Cardiac fibroblast (primary cell): ENCODE measurements around the gene PEPD.

ENCODE experiments used
- DNase-seq, 2 donors: peaks; one replicate each; pipeline versions ENCODE4 v3.0.0 to v3.0.0-alpha.2; 2010; ENCODE audit warnings: low read depth in 2 of 2
- H3K4me3 ChIP-seq, 2 donors: replicated peaks in 1 of 2; 1 replicate in 1 of 2; 2 replicates in 1 of 2; pipeline ENCODE4 v1.5.1; 2011; ENCODE audit warnings: low read depth in 2 of 2, low read length in 2 of 2, mild to moderate bottlenecking in 2 of 2, moderate library complexity in 1 of 2
- TF ChIP-seq, protein P1 (sequence below): IDR thresholded peaks from one replicate; pipeline ENCODE4 v1.5.1; 2011; ENCODE audit warnings: low read depth, mild to moderate bottlenecking, low read length, inconsistent platforms

The PEPD gene

DNA sequence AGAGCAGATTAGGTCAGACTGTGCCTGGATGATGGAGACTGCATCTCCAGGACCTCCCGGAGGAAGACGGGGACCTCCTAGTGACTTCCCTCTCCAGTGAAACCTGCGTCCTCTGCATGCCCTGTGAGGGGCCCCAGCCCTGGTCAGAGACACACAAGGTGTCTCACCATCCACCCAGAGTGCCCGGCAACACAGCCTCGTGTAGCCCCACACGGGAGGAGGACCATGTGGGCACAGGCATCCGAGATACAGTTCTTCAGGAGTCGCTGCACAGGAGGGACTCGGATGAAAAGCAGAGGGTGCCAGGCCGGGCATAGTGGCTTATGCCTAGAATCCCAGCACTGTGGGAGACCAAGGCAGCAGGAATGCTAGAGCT is 64.8 kb downstream of the PEPD start:
- TF ChIP-seq, protein P1, sequence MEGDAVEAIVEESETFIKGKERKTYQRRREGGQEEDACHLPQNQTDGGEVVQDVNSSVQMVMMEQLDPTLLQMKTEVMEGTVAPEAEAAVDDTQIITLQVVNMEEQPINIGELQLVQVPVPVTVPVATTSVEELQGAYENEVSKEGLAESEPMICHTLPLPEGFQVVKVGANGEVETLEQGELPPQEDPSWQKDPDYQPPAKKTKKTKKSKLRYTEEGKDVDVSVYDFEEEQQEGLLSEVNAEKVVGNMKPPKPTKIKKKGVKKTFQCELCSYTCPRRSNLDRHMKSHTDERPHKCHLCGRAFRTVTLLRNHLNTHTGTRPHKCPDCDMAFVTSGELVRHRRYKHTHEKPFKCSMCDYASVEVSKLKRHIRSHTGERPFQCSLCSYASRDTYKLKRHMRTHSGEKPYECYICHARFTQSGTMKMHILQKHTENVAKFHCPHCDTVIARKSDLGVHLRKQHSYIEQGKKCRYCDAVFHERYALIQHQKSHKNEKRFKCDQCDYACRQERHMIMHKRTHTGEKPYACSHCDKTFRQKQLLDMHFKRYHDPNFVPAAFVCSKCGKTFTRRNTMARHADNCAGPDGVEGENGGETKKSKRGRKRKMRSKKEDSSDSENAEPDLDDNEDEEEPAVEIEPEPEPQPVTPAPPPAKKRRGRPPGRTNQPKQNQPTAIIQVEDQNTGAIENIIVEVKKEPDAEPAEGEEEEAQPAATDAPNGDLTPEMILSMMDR, result no peak
- H3K4me3 ChIP-seq, result no peak overlapping the region
- DNase-seq, result no peak

DNA sequence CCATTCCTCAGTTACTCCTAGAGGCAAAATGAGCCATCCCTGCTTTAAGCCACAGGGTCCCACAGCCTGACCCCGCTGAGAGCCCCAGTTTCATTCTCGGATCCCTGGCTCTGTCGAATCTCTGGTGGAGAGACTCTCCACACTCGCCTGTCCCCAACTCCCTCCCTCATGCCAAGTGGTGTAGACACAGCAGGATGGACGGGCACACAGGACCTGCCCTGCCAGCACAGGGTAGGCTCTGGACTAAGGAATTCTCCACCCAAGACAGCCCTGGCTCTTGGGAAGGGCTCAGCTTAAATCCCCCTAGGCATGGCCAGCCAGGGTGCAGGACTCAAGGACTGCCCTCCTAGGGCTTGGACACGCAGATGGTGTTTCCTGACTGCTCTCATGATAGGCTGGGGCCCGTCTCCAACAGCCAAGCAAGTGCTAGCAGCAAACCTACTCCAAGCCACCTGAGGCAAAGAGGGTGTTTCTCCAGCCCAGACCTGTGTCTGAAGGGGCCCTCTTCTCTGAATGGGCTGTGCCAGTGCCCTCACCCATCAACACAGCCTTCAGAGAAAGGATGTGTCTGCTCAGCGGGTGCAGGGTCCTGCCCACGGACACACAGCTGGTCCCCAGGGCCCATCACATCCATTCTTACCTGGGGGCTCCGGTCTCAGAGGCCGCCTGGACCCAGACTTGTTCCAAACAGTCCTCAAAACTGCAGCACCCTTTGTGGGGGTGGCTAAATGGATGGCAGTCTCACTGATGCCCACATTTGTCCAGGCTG is 65.3 kb downstream of the PEPD start:
- TF ChIP-seq, protein P1, result no peak
- DNase-seq, result no peak

DNA sequence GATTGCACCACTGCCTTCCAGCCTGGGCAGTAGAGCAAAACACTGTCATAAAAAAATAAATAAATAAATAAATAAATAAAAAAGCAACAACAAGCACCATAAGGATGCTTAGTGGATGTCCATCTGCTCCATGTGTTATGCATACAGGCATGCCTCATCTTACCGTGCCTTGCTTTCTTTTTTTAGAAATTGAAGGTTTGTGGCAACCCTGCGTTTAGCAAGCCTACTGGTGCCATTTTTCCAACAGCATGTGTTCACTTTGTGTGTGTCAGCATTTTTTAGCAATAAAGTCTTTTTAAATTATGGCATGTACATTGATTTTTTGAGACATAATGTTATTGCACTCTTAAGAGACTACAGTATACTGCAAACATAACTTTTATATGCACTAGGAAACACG is 68.3 kb downstream of the PEPD start:
- DNase-seq, result no peak
- no peak overlapping the region for H3K4me3 ChIP-seq
- TF ChIP-seq, protein P1, result no peak

More for the DNA sequence above, 65.3 kb downstream of the PEPD start:
- no peak overlapping the region for H3K4me3 ChIP-seq

DNA sequence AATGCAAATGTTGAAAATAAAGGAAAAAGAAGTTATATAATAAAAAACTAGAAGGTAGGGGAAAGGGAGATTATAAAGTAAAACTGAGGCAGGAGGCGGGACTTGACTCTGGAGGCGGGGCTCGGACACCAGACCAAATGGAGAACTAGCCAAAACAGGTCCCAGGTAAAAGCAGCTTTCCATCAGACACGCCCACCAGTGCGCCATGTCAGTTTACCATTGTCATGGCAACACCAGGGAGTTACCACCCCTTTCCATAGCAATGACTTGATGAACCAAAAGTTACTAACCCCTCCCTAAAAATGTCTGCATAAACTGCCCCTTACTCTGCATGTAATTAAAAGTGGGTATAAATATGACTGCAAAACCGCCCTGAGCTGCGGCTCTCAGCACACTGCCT is 70.9 kb downstream of the PEPD start:
- no peak for DNase-seq
- no peak overlapping the region for H3K4me3 ChIP-seq
- TF ChIP-seq, protein P1, result no peak

DNA sequence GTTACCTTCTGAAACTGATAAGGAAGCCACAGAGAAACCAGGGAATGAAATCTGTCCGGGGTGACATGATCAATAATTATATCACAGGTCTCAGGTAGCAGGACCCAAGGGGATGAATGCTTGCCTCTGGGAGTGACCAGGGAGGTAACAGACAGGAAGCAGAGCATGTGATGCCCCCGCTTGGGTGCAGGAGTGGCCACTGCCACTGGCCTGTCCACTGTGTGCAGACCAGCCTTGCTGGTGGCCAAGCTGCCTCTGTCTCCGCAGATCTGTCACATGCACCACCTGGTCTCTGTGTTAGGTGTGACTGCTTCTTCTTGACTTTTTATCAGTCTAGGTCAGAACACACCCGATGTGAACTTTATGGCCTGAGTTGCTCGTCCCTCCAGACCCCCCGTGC is 71.8 kb downstream of the PEPD start:
- DNase-seq, result no peak
- TF ChIP-seq, protein P1, result no peak
- H3K4me3 ChIP-seq, result no peak overlapping the region

DNA sequence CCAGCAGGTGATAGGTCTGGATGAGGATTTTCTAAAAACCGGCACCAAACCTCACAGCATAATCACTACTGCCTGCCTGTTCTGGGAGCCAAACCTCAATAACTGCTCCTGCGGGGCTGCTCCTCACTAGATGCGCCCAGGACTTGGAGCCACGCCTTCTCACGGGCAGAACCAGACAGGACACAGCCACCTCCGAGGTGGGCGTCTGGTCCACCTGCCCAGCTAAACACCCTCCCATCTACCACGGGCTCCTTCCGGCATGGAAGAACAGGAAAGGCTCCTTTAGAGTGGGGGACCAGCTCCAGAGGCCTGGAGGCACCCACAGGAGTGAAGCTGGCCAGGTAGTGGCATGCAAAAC is 73.5 kb downstream of the PEPD start:
- H3K4me3 ChIP-seq, result no peak overlapping the region
- DNase-seq, result no peak
- TF ChIP-seq, protein P1, result no peak
